Esophagus muscularis mucosa (tissue), 4 donors: Measurements from ENCODE around the gene MAP2.

Experiments used
- CTCF ChIP-seq, 3 experiments: fragments of 200-600 bp in 2 of 3; fragments of 450-650 bp in 1 of 3; sonication (generic) in 2 of 3; IDR thresholded peaks; one replicate each; pipeline ENCODE4 v1.5.1; 2017 to 2019; ENCODE audit warnings: antibody characterized with exemption in 3 of 3, mild to moderate bottlenecking in 2 of 3, moderate library complexity in 1 of 3
- EP300 ChIP-seq: sonication (generic); formaldehyde crosslinking; IDR thresholded peaks from one replicate; pipeline ENCODE4 v1.6.1; 2017; ENCODE audit warnings: antibody characterized with exemption
- POLR2A ChIP-seq: fragments of 450-650 bp; IDR thresholded peaks from one replicate; pipeline ENCODE4 v1.6.1; 2017; ENCODE audit warnings: antibody characterized with exemption, moderate library complexity, mild to moderate bottlenecking, low read depth
- POLR2AphosphoS5 ChIP-seq, 2 donors: sonication (generic); formaldehyde crosslinking; IDR thresholded peaks; one replicate each; pipeline ENCODE4 v1.6.1; 2017; ENCODE audit warnings: antibody characterized with exemption in 2 of 2

GRCh38 chr2:209601497-209601896 lies 177.7 kb downstream of the MAP2 start:
- TF ChIP-seq POLR2A (no peak), CTCF (IDR thresholded peaks at IDR 0.05) (no peak), POLR2AphosphoS5 (IDR thresholded peaks at IDR 0.05) (no peak), EP300 (no peak)
